ENCODE results near the gene DKKL1.

Gene DKKL1

GRCh38 chr19:49339301-49340068, 24.2 kb upstream of the DKKL1 start:
- peak; percentile 95 for DNase-seq (ENCODE audit: low read depth)
- no peak for TF ChIP-seq CTCF (conservative IDR thresholded peaks at IDR 0.05; ENCODE audit: low read depth, low read length)
- peak overlapping the region; percentile 50 for H3K4me3 ChIP-seq (ENCODE audit: low read depth, low read length)

- TF ChIP-seq CTCF (conservative IDR thresholded peaks at IDR 0.05; ENCODE audit: low read depth, low read length), result no peak
- H3K4me3 ChIP-seq (ENCODE audit: low read depth, low read length), result peak overlapping the region; percentile 50
- DNase-seq (ENCODE audit: low read depth), result peak; percentile 50
Measured at GRCh38 chr19:49340069-49340864, 23.4 kb upstream of the DKKL1 start.

- no peak overlapping the region for H3K4me3 ChIP-seq (ENCODE audit: low read depth, low read length)
- TF ChIP-seq CTCF (conservative IDR thresholded peaks at IDR 0.05; ENCODE audit: low read depth, low read length), result no peak
- no peak for DNase-seq (ENCODE audit: low read depth)
Measured at GRCh38 chr19:49340865-49341718, 22.6 kb upstream of the DKKL1 start.

GRCh38 chr19:49342291-49342721, 21.4 kb upstream of the DKKL1 start:
- no peak overlapping the region for H3K4me3 ChIP-seq (ENCODE audit: low read depth, low read length)
- no peak for TF ChIP-seq CTCF (conservative IDR thresholded peaks at IDR 0.05; ENCODE audit: low read depth, low read length)
- no peak for DNase-seq (ENCODE audit: low read depth)

- no peak for DNase-seq (ENCODE audit: low read depth)
- no peak for TF ChIP-seq CTCF (conservative IDR thresholded peaks at IDR 0.05; ENCODE audit: low read depth, low read length)
Measured at GRCh38 chr19:49343123-49343522, 20.6 kb upstream of the DKKL1 start.

GRCh38 chr19:49344505-49345423, 18.9 kb upstream of the DKKL1 start:
- H3K4me3 ChIP-seq (ENCODE audit: low read depth, low read length), result no peak overlapping the region
- no peak for DNase-seq (ENCODE audit: low read depth)
- no peak for TF ChIP-seq CTCF (conservative IDR thresholded peaks at IDR 0.05; ENCODE audit: low read depth, low read length)

More at GRCh38 chr19:49343123-49343522, 20.6 kb upstream of the DKKL1 start:
- no peak overlapping the region for H3K4me3 ChIP-seq (ENCODE audit: low read depth, low read length)
